Fibroblast of the aortic adventitia (primary cell): ENCODE results near the gene WNT11. TPM values are rescaled to one million over a fixed set of nuclear protein-coding genes. Genes with fewer than 3 reads are reported as not detected.

ENCODE experiments used
- DNase-seq: peaks from one replicate; pipeline ENCODE4 v3.0.0-alpha.2; 2010; ENCODE audit warnings: low read depth
- H3K4me3 ChIP-seq: 2 replicates; pipeline ENCODE4 v1.5.1; 2011; ENCODE audit warnings: low read depth, mild to moderate bottlenecking, control low read depth, low read length, moderate library complexity
- total RNA-seq: library from RNA; depleted of rRNA; stranded (reverse); fragments of >200 nt; gene quantifications from 2 replicates; pipeline ENCODE4 v1.2.3, GENCODE V29; 2012; ENCODE audit warnings: low replicate concordance
- TF ChIP-seq, protein P1 (sequence below): IDR thresholded peaks from 2 replicates; pipeline ENCODE4 v1.5.1; 2011; ENCODE audit warnings: mild to moderate bottlenecking, low read length, control low read depth, inconsistent platforms; ENCODE audit not compliant: insufficient read depth

Gene WNT11
- total RNA-seq, 1 donor: 1.2 TPM

DNA sequence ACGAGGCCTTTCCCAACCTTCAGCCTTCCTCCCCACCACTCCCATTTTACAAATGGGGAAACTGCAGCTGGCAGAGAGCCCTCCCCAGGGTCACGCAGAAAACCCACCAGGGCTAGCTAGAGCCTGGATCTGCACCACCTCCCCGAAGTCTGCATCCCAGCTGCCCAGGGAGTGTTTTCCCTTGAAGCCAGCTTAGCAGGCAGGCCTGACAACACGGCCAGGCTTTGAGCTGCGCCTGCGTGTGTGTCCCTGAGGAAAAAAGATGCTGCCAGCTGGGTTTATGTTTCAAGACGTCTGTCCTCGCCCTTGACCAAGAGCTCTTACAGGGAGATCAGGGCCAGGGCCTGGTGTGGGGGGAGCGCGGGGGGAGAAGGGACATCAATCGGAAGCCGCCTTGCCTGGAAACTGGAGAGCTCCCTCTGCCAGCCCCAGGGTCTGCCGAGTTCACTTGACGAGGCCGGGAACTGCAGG is 20.3 kb downstream of the WNT11 start:
- DNase-seq: peak; percentile 38
- H3K4me3 ChIP-seq: no peak overlapping the region
- TF ChIP-seq, protein P1, sequence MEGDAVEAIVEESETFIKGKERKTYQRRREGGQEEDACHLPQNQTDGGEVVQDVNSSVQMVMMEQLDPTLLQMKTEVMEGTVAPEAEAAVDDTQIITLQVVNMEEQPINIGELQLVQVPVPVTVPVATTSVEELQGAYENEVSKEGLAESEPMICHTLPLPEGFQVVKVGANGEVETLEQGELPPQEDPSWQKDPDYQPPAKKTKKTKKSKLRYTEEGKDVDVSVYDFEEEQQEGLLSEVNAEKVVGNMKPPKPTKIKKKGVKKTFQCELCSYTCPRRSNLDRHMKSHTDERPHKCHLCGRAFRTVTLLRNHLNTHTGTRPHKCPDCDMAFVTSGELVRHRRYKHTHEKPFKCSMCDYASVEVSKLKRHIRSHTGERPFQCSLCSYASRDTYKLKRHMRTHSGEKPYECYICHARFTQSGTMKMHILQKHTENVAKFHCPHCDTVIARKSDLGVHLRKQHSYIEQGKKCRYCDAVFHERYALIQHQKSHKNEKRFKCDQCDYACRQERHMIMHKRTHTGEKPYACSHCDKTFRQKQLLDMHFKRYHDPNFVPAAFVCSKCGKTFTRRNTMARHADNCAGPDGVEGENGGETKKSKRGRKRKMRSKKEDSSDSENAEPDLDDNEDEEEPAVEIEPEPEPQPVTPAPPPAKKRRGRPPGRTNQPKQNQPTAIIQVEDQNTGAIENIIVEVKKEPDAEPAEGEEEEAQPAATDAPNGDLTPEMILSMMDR: no peak

DNA sequence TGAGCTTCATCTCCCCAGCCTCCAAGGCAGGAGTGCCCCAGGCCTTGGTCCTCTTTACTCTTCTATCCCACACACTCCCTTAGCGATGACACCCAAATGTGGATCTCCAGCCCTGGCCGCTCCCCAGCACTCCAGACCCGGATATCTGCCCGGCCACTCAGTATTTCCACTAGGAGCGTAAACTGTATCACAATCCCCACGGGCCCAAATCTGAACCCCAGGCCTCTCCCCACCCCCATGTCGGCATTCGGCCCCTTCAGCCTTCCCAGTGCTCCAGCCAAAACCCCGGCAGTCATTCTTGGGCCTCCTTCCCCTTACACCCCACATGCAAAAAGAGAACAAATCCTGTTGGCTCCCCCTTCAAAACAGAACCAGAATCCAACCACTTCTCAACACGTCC is 20.8 kb downstream of the WNT11 start:
- TF ChIP-seq, protein P1: no peak
- no peak for DNase-seq
- no peak overlapping the region for H3K4me3 ChIP-seq

DNA sequence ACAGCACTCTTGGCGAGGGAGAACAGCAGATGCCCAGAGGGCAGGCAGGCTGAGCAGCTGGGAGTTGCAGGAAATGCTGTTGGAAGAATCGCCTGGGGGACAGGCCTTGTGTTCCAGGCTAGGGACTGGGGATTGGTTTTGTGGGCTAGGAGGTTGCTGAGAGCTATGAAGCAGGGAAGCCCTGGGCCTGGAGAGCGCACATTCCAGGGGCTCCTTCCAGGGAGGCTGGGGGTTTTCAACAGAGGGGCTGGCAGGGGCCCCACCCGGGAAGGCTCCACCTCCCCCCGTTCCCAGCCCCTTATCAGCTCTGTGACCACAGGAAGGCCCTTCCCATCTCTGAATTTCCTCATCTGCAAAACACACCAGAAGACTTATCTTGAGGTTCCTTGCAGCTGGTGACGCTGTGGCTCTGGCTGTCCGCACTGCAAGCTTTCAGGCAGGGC is 21.7 kb downstream of the WNT11 start:
- DNase-seq: peak; percentile 33
- TF ChIP-seq, protein P1: no peak
- H3K4me3 ChIP-seq: no peak overlapping the region

DNA sequence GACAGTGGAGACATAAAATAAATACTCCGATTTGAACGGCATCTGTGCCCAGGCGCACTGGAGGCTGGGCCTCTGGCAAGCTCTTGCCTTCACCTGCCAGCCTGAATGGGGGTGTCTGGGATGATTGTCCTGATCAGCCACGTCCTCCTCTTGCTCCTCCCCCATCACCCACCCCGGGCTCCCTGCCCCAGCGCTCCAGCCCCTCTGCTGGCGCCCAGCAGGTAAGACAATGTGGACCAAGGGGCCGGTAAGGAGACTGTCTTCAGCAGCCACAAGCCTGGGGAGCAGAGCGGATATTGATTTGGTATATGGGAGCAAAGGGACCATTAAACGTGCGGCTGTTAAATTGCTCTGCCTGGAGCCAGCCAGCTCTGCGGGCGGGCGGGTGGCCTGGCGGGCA is 24.9 kb downstream of the WNT11 start:
- TF ChIP-seq, protein P1: no peak
- no peak for DNase-seq
- H3K4me3 ChIP-seq: no peak overlapping the region

DNA sequence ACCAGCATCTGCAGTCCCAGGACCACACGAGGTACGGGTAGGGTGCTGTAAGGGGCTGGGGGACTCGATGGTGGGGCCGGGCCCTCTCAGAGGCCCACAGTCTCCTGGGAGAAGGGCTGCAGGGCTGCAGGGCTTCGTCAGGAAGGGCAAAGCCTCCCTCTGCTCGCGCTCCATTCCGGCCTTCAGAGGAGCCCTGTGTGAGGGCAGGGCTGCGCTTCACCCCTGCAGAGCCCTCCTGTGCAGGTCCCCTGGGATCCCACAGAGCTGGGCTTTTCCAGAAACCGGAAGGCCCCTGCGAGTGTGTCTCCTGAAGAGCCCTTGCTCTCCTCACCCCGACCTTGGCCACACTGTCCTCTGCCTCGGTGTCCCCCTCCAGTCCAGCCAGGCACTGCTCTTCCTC is 27.2 kb downstream of the WNT11 start:
- H3K4me3 ChIP-seq: no peak overlapping the region
- no peak for DNase-seq
- TF ChIP-seq, protein P1: no peak

DNA sequence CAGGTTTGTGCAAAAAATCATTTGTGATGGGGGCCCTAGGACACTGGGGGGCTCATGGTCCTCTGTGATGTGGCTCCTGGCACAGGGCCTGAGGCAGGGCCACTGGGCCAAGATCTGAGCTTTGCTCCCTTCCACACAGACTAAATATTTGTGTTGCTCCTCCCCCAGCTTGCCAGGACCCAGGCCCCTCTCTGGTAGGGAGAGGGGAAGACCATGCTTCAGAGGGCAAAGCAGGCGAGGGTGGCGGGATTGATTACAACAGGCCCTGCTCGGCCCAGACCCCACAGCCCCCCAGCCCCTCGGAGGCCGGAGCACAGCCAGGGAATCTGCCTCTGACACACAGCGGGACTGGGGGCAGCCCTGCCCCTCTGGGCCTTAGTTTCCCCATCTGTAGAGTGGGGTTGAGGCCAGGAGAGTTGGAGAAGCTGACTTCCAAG is 29.0 kb downstream of the WNT11 start:
- DNase-seq: no peak
- TF ChIP-seq, protein P1: no peak
- no peak overlapping the region for H3K4me3 ChIP-seq

DNA sequence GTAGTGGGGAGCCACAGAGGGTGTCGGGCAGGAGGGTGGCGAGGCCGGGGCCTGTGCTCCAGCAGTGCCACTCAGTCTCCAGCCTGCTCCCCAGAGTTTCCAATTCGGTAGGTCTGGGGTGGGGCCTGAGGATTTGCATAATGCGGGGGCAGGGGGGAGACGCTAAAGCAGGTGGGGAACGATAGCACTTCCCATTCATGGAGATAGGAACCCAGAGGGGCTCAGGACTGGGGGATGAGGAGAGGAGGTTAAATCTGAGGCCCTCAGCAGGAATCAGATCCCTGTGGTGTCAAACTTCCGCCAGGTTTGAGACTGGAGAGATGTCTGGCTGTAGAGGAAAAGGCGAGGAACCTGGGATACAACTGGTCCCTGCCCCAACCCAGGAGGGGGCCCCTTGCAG is 29.8 kb downstream of the WNT11 start:
- DNase-seq: no peak
- TF ChIP-seq, protein P1: no peak
- H3K4me3 ChIP-seq: no peak overlapping the region
